K562 (cell line): ENCODE results near the gene VGF. TPM values are rescaled to one million over a fixed set of nuclear protein-coding genes. Genes with fewer than 3 reads are reported as not detected.
A peak's percentile ranks its signal among the peaks of the same experiment; 100 is the strongest.

Experiments used
- FOXK2 ChIP-seq, 2 experiments: fragments of 450-650 bp; IDR thresholded peaks in 1 of 2; conservative IDR thresholded peaks in 1 of 2; 2 replicates each; pipeline ENCODE4 v1.6.1; 2016; ENCODE audit warnings: low read depth in 2 of 2, mild to moderate bottlenecking in 1 of 2
- KAT2B ChIP-seq: IDR thresholded peaks from one replicate; pipeline ENCODE4 v1.6.1; 2012; ENCODE audit warnings: low read depth, mild to moderate bottlenecking, control low read depth, inconsistent platforms, low read length, moderate library complexity
- NCOA4 ChIP-seq: fragments of 450-650 bp; IDR thresholded peaks from 2 replicates; pipeline ENCODE4 v1.6.1; 2018; ENCODE audit warnings: mild to moderate bottlenecking; ENCODE audit not compliant: partially characterized antibody
- POLR2G ChIP-seq: fragments of 200-400 bp; formaldehyde crosslinking; IDR thresholded peaks from 2 replicates; pipeline ENCODE4 v1.6.1; 2017; ENCODE audit warnings: low read depth, mild to moderate bottlenecking, antibody characterized with exemption, low read length, moderate library complexity
- ZNF12 ChIP-seq: sonication (generic); formaldehyde crosslinking; IDR thresholded peaks from 2 replicates; pipeline ENCODE4 v1.4.0; 2020; ENCODE audit warnings: mild to moderate bottlenecking, missing genetic modification reagents
- polyA plus RNA-seq, 8 experiments: library from polyadenylated mRNA; depleted of rRNA in 4 of 8; stranded (reverse) in 5 of 8; unstranded in 3 of 8; fragments of >200 nt; fragmentation: Nextera tagmentation in 2 of 8; fragmentation: Illumina TruSeq in 1 of 8; extraction: Ambion mirVana in 2 of 8; extraction: Trizol in 1 of 8; gene quantifications; 2 replicates each; pipeline versions ENCODE4 v1.2.1 to v1.2.3, GENCODE V29; 2011 to 2014; ENCODE audit warnings: inconsistent platforms in 1 of 8, missing spikeins in 1 of 8
- total RNA-seq, 7 experiments: library from RNA; depleted of rRNA in 6 of 7; stranded (reverse); fragments of >200 nt in 6 of 7; fragmentation: Illumina TruSeq in 2 of 7; extraction: Trizol in 2 of 7; gene quantifications; 2 replicates each; pipeline versions ENCODE4 v1.2.1 to v1.2.3, GENCODE V29; 2011 to 2021; ENCODE audit warnings: low replicate concordance in 1 of 7
- TF ChIP-seq, protein P1 (sequence below), 2 experiments: fragments of 450-650 bp; formaldehyde crosslinking in 1 of 2; IDR thresholded peaks; 2 replicates each; pipeline versions ENCODE4 v1.4.0 to v1.6.1; 2014 to 2020; ENCODE audit warnings: mild to moderate bottlenecking in 2 of 2, borderline replicate concordance in 1 of 2, low read depth in 1 of 2
- TF ChIP-seq, protein P2 (sequence below): IDR thresholded peaks from 2 replicates; pipeline ENCODE4 v1.6.1; 2014; ENCODE audit warnings: antibody characterized with exemption

The VGF gene
- total and polyA plus RNA-seq, 9 of the 15 experiments (the other 6 are each of a cell fraction or from before 2014, with no cell fraction given) = 0.03 to 5.7 (median 0.34) TPM

- no peak for TF ChIP-seq FOXK2 (conservative IDR thresholded peaks at IDR 0.05 in 1 of 2, IDR thresholded peaks at IDR 0.05 in 1 of 2; ENCODE audit: low read depth in 2 of 2)
- TF ChIP-seq ZNF12 = no peak
- peak; percentile 72 for TF ChIP-seq POLR2G
- TF ChIP-seq NCOA4 = no peak
- TF ChIP-seq, protein P1, sequence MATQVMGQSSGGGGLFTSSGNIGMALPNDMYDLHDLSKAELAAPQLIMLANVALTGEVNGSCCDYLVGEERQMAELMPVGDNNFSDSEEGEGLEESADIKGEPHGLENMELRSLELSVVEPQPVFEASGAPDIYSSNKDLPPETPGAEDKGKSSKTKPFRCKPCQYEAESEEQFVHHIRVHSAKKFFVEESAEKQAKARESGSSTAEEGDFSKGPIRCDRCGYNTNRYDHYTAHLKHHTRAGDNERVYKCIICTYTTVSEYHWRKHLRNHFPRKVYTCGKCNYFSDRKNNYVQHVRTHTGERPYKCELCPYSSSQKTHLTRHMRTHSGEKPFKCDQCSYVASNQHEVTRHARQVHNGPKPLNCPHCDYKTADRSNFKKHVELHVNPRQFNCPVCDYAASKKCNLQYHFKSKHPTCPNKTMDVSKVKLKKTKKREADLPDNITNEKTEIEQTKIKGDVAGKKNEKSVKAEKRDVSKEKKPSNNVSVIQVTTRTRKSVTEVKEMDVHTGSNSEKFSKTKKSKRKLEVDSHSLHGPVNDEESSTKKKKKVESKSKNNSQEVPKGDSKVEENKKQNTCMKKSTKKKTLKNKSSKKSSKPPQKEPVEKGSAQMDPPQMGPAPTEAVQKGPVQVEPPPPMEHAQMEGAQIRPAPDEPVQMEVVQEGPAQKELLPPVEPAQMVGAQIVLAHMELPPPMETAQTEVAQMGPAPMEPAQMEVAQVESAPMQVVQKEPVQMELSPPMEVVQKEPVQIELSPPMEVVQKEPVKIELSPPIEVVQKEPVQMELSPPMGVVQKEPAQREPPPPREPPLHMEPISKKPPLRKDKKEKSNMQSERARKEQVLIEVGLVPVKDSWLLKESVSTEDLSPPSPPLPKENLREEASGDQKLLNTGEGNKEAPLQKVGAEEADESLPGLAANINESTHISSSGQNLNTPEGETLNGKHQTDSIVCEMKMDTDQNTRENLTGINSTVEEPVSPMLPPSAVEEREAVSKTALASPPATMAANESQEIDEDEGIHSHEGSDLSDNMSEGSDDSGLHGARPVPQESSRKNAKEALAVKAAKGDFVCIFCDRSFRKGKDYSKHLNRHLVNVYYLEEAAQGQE (IDR thresholded peaks at IDR 0.05; ENCODE audit: borderline replicate concordance) = 0 out of 2 replicates have a peak, but pooled peaks have one; percentile 3
- TF ChIP-seq, protein P1 (CRISPR knock-in tag; IDR thresholded peaks at IDR 0.05; ENCODE audit: low read depth) = no peak
- TF ChIP-seq, protein P2, sequence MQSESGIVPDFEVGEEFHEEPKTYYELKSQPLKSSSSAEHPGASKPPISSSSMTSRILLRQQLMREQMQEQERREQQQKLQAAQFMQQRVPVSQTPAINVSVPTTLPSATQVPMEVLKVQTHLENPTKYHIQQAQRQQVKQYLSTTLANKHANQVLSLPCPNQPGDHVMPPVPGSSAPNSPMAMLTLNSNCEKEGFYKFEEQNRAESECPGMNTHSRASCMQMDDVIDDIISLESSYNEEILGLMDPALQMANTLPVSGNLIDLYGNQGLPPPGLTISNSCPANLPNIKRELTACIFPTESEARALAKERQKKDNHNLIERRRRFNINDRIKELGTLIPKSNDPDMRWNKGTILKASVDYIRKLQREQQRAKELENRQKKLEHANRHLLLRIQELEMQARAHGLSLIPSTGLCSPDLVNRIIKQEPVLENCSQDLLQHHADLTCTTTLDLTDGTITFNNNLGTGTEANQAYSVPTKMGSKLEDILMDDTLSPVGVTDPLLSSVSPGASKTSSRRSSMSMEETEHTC = peak; percentile 60; the same call in 1 of the 2 replicates
- no peak for TF ChIP-seq KAT2B
These were observed 2.7 kb downstream of the VGF start (continued) for GRCh38 chr7:101162551-101163278.
